ENCODE results near the gene DNASE2B. TPM values are rescaled to one million over a fixed set of nuclear protein-coding genes. Genes with fewer than 3 reads are reported as not detected.

DNASE2B gene
- total and polyA plus RNA-seq, 10 donors = 0.13 to 4.6 (median 0.50) TPM; not detected in 2

- H3K27me3 ChIP-seq (replicated peaks in 1 of 7) = peaks cover 0 to 10% (median 0%) of the 10 kb centered on the region in 7 donors
- intact Hi-C loops (cut with DNase I; ENCODE audit: low total_unique reads) = no loop called here
- WGBS, 5 donors = 66 to 84% (median 73%) methylated on average over 2 of the region's 2 CpGs
- no peaks in the 10 kb centered on the region for H3K36me3 ChIP-seq
- H3K4me1 ChIP-seq = no peaks in the 10 kb centered on the region
- TF ChIP-seq POLR2A (IDR thresholded peaks at IDR 0.05) (no peak), CTCF (IDR thresholded peaks at IDR 0.05 in 8 of 11, conservative IDR thresholded peaks at IDR 0.05 in 3 of 11) (no peak), POLR2AphosphoS5 (IDR thresholded peaks at IDR 0.05) (no peak)
- no peak for DNase-seq
- H3K9me3 ChIP-seq = no peaks in the 10 kb centered on the region
- H3K27ac ChIP-seq = no peak overlapping the region
- H3K4me3 ChIP-seq = no peak overlapping the region
Measured at GRCh38 chr1:84450910-84451309, 52.6 kb downstream of the DNASE2B start.

GRCh38 chr1:84452436-84452835, 54.2 kb downstream of the DNASE2B start:
- Histone ChIP-seq H3K4me3 (no peak overlapping the region), H3K27ac (no peak overlapping the region), H3K27me3 (replicated peaks in 1 of 7) (peaks cover 0 to 10% (median 0%) of the 10 kb centered on the region in 7 donors), H3K36me3 (no peaks in the 10 kb centered on the region), H3K4me1 (no peaks in the 10 kb centered on the region), H3K9me3 (no peaks in the 10 kb centered on the region)
- TF ChIP-seq POLR2A (IDR thresholded peaks at IDR 0.05) (no peak), POLR2AphosphoS5 (IDR thresholded peaks at IDR 0.05) (no peak), CTCF (IDR thresholded peaks at IDR 0.05 in 8 of 11, conservative IDR thresholded peaks at IDR 0.05 in 3 of 11) (no peak)
- 57 to 64% (median 62%) methylated on average over 3 of the region's 3 CpGs for WGBS, 5 donors
- intact Hi-C loops (cut with DNase I; ENCODE audit: low total_unique reads) = no loop called here
- no peak for DNase-seq

GRCh38 chr1:84462118-84462517, 63.8 kb downstream of the DNASE2B start:
- TF ChIP-seq POLR2AphosphoS5 (IDR thresholded peaks at IDR 0.05) (no peak), POLR2A (IDR thresholded peaks at IDR 0.05) (no peak), CTCF (IDR thresholded peaks at IDR 0.05 in 8 of 11, conservative IDR thresholded peaks at IDR 0.05 in 3 of 11) (no peak)
- H3K4me1 ChIP-seq = no peaks in the 10 kb centered on the region
- 71 to 87% (median 84%) methylated on average over 1 of the region's 1 CpG for WGBS, 5 donors
- DNase-seq = no peak
- intact Hi-C loops (cut with DNase I; ENCODE audit: low total_unique reads) = no loop called here
- peaks cover 0 to 14% (median 0%) of the 10 kb centered on the region in 7 donors for H3K27me3 ChIP-seq (replicated peaks in 1 of 7)
- H3K4me3 ChIP-seq = no peak overlapping the region
- H3K27ac ChIP-seq = no peak overlapping the region
- no peaks in the 10 kb centered on the region for H3K36me3 ChIP-seq
- no peaks in the 10 kb centered on the region for H3K9me3 ChIP-seq

Other genes with a start within 250 kb of the DNASE2B start
- 1 to 10 TPM in 5 of 7 donors, under 1 TPM in 2; 0.72 to 2.8 (median 1.3) TPM for gene SAMD13, start 96.8 kb upstream of the DNASE2B start, total RNA-seq
- gene SAMD13, start 96.8 kb upstream of the DNASE2B start, polyA plus RNA-seq = 1 to 10 TPM in 2 of 3 donors, under 1 TPM in 1; 0.39 to 2.0 (median 1.7) TPM
- 10 to 100 TPM; 22.4 to 54.8 (median 26.5) TPM for gene RPF1, start 80.8 kb downstream of the DNASE2B start, total RNA-seq
- 10 to 100 TPM; 28.7 to 38.1 (median 29.8) TPM for gene RPF1, start 80.8 kb downstream of the DNASE2B start, polyA plus RNA-seq
- gene SPATA1, start 107.9 kb downstream of the DNASE2B start, total RNA-seq = 1 to 10 TPM; 1.4 to 3.0 (median 1.9) TPM
- 1 to 10 TPM in 1 of 3 donors, under 1 TPM in 2; 0.67 to 1.0 (median 0.83) TPM for gene SPATA1, start 107.9 kb downstream of the DNASE2B start, polyA plus RNA-seq
- 100 to 1,000 TPM in 2 of 7 donors, 10 to 100 TPM in 5; 56.5 to 121 (median 81.7) TPM for gene GNG5, start 108.1 kb downstream of the DNASE2B start, total RNA-seq
- 100 to 1,000 TPM in 2 of 3 donors, 10 to 100 TPM in 1; 98.2 to 162 (median 146) TPM for gene GNG5, start 108.1 kb downstream of the DNASE2B start, polyA plus RNA-seq
- 10 to 100 TPM; 28.3 to 43.3 (median 38.8) TPM for gene CTBS, start 176.0 kb downstream of the DNASE2B start, total RNA-seq
- 10 to 100 TPM in 1 of 3 donors, 1 to 10 TPM in 2; 7.0 to 11.6 (median 9.7) TPM for gene CTBS, start 176.0 kb downstream of the DNASE2B start, polyA plus RNA-seq